ENCODE results near the gene XRRA1. TPM values are rescaled to one million over a fixed set of nuclear protein-coding genes. Genes with fewer than 3 reads are reported as not detected.

Gene XRRA1
- total RNA-seq, 1 experiment from 2014 or later = 10.4 TPM

DNA sequence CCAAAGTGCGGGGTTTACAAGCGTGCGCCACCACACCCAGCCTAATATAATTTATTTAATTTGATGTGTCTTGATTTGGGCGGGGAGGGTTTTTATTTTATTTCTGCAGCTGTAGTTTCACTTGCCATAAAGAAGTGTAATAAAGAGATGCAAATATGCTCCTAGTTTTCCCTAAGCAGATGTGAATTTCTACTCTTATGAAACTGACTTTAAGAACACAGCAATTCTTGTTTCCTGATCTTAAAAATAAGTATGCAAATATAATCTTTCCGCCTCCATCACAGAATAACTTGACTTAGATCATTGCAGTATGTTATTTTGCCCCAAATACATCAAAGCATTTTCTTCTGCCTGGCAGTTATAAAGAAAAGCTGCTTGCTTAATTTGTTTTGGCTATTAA is 4.6 kb upstream of the XRRA1 start (continued):
- TF ChIP-seq, protein P1, sequence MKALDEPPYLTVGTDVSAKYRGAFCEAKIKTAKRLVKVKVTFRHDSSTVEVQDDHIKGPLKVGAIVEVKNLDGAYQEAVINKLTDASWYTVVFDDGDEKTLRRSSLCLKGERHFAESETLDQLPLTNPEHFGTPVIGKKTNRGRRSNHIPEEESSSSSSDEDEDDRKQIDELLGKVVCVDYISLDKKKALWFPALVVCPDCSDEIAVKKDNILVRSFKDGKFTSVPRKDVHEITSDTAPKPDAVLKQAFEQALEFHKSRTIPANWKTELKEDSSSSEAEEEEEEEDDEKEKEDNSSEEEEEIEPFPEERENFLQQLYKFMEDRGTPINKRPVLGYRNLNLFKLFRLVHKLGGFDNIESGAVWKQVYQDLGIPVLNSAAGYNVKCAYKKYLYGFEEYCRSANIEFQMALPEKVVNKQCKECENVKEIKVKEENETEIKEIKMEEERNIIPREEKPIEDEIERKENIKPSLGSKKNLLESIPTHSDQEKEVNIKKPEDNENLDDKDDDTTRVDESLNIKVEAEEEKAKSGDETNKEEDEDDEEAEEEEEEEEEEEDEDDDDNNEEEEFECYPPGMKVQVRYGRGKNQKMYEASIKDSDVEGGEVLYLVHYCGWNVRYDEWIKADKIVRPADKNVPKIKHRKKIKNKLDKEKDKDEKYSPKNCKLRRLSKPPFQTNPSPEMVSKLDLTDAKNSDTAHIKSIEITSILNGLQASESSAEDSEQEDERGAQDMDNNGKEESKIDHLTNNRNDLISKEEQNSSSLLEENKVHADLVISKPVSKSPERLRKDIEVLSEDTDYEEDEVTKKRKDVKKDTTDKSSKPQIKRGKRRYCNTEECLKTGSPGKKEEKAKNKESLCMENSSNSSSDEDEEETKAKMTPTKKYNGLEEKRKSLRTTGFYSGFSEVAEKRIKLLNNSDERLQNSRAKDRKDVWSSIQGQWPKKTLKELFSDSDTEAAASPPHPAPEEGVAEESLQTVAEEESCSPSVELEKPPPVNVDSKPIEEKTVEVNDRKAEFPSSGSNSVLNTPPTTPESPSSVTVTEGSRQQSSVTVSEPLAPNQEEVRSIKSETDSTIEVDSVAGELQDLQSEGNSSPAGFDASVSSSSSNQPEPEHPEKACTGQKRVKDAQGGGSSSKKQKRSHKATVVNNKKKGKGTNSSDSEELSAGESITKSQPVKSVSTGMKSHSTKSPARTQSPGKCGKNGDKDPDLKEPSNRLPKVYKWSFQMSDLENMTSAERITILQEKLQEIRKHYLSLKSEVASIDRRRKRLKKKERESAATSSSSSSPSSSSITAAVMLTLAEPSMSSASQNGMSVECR (CRISPR knock-in tag; IDR thresholded peaks at IDR 0.05; ENCODE audit: borderline replicate concordance) = no peak
- no peak for TF ChIP-seq ZNF396 (CRISPR knock-in tag; IDR thresholded peaks at IDR 0.05; ENCODE audit: borderline replicate concordance)

DNA sequence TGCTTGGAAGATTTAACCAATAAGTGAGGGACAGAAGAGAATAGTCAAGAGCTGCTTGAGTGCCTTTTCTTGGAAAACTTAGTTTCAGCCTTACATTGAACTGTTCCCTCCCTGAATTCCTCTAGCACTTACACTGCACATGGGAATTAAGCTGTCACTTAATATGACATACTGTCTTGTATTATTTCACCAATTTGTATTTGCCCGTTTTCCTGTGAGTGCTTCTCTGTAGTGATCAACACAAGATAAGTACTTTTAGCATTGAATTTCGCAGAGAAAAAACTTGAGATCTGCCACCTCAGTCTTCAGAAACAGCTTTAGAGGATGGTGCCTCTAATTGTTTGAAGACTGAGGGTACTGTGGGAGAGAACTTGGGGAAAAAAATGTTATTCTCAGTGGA is 3.9 kb upstream of the XRRA1 start:
- CTCF ChIA-PET = interaction anchor here (0.5 to 1.7 kb wide), 3 partner anchors 15 to 150 kb away, joined by 3 to 6 read pairs (median 4); no protein-coding TSS in a partner anchor
- no peak overlapping the region for H3K4me3 Mint-ChIP-seq
- TF ChIP-seq FOXK1 (CRISPR knock-in tag; IDR thresholded peaks at IDR 0.05) (no peak), NFATC4 (CRISPR knock-in tag; IDR thresholded peaks at IDR 0.05) (no peak), JUN (CRISPR knock-in tag; IDR thresholded peaks at IDR 0.05) (no peak), GRHL2 (CRISPR knock-in tag; IDR thresholded peaks at IDR 0.05; ENCODE audit: insufficient replicate concordance, severe bottlenecking) (no peak), ZNF121 (CRISPR knock-in tag; IDR thresholded peaks at IDR 0.05) (no peak), IRF2 (CRISPR knock-in tag; IDR thresholded peaks at IDR 0.05; ENCODE audit: borderline replicate concordance, low read depth) (no peak), JAZF1 (CRISPR knock-in tag; IDR thresholded peaks at IDR 0.05) (no peak), FOXP1 (CRISPR knock-in tag; IDR thresholded peaks at IDR 0.05; ENCODE audit: borderline replicate concordance) (no peak), CBFB (CRISPR knock-in tag; IDR thresholded peaks at IDR 0.05; ENCODE audit: low read depth) (no peak), OVOL2 (CRISPR knock-in tag; IDR thresholded peaks at IDR 0.05; ENCODE audit: borderline replicate concordance) (no peak)
- TF ChIP-seq, protein P2, sequence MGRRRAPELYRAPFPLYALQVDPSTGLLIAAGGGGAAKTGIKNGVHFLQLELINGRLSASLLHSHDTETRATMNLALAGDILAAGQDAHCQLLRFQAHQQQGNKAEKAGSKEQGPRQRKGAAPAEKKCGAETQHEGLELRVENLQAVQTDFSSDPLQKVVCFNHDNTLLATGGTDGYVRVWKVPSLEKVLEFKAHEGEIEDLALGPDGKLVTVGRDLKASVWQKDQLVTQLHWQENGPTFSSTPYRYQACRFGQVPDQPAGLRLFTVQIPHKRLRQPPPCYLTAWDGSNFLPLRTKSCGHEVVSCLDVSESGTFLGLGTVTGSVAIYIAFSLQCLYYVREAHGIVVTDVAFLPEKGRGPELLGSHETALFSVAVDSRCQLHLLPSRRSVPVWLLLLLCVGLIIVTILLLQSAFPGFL (CRISPR knock-in tag; IDR thresholded peaks at IDR 0.05; ENCODE audit: borderline replicate concordance) = no peak
- TF ChIP-seq, protein P3, sequence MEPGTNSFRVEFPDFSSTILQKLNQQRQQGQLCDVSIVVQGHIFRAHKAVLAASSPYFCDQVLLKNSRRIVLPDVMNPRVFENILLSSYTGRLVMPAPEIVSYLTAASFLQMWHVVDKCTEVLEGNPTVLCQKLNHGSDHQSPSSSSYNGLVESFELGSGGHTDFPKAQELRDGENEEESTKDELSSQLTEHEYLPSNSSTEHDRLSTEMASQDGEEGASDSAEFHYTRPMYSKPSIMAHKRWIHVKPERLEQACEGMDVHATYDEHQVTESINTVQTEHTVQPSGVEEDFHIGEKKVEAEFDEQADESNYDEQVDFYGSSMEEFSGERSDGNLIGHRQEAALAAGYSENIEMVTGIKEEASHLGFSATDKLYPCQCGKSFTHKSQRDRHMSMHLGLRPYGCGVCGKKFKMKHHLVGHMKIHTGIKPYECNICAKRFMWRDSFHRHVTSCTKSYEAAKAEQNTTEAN (CRISPR knock-in tag; IDR thresholded peaks at IDR 0.05) = no peak
- TF ChIP-seq, protein P4, sequence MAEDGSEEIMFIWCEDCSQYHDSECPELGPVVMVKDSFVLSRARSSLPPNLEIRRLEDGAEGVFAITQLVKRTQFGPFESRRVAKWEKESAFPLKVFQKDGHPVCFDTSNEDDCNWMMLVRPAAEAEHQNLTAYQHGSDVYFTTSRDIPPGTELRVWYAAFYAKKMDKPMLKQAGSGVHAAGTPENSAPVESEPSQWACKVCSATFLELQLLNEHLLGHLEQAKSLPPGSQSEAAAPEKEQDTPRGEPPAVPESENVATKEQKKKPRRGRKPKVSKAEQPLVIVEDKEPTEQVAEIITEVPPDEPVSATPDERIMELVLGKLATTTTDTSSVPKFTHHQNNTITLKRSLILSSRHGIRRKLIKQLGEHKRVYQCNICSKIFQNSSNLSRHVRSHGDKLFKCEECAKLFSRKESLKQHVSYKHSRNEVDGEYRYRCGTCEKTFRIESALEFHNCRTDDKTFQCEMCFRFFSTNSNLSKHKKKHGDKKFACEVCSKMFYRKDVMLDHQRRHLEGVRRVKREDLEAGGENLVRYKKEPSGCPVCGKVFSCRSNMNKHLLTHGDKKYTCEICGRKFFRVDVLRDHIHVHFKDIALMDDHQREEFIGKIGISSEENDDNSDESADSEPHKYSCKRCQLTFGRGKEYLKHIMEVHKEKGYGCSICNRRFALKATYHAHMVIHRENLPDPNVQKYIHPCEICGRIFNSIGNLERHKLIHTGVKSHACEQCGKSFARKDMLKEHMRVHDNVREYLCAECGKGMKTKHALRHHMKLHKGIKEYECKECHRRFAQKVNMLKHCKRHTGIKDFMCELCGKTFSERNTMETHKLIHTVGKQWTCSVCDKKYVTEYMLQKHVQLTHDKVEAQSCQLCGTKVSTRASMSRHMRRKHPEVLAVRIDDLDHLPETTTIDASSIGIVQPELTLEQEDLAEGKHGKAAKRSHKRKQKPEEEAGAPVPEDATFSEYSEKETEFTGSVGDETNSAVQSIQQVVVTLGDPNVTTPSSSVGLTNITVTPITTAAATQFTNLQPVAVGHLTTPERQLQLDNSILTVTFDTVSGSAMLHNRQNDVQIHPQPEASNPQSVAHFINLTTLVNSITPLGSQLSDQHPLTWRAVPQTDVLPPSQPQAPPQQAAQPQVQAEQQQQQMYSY (CRISPR knock-in tag; IDR thresholded peaks at IDR 0.05) = no peak
- TF ChIP-seq, protein P5, sequence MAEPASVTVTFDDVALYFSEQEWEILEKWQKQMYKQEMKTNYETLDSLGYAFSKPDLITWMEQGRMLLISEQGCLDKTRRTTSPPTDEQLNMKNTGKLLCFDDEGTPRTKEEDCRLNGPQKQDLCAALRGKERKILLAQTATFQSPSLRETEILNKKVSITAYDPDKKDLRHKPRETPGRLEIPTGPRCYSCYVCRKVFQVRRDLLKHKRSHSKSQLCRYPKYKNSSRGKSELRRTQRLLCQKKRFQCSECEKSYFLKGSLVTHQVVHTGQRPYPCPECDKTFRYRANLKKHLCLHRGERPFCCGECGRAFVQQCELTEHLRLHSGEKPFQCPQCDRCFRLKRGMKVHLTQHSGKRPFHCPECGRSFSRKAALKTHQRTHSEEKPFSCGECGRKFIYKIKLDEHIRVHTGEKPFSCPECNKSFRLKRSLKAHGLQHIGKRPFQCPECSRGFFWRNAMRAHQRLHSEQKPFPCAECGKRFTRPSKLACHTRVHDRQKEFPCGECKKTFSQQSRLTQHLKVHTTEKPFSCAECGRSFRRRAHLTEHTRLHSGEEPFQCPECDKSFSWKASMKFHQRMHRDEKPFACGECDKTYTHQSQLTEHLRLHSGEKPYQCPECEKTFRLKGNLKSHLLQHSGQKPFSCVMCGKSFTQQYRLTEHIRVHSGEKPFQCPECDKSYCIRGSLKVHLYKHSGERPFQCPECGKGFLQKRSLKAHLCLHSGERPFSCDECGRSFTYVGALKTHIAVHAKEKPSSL (CRISPR knock-in tag; conservative IDR thresholded peaks at IDR 0.05) = no peak
- TF ChIP-seq, protein P6, sequence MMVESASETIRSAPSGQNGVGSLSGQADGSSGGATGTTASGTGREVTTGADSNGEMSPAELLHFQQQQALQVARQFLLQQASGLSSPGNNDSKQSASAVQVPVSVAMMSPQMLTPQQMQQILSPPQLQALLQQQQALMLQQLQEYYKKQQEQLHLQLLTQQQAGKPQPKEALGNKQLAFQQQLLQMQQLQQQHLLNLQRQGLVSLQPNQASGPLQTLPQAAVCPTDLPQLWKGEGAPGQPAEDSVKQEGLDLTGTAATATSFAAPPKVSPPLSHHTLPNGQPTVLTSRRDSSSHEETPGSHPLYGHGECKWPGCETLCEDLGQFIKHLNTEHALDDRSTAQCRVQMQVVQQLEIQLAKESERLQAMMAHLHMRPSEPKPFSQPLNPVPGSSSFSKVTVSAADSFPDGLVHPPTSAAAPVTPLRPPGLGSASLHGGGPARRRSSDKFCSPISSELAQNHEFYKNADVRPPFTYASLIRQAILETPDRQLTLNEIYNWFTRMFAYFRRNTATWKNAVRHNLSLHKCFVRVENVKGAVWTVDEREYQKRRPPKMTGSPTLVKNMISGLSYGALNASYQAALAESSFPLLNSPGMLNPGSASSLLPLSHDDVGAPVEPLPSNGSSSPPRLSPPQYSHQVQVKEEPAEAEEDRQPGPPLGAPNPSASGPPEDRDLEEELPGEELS (CRISPR knock-in tag; IDR thresholded peaks at IDR 0.05) = no peak
- TF ChIP-seq, protein P7, sequence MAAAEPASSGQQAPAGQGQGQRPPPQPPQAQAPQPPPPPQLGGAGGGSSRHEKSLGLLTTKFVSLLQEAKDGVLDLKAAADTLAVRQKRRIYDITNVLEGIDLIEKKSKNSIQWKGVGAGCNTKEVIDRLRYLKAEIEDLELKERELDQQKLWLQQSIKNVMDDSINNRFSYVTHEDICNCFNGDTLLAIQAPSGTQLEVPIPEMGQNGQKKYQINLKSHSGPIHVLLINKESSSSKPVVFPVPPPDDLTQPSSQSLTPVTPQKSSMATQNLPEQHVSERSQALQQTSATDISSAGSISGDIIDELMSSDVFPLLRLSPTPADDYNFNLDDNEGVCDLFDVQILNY (CRISPR knock-in tag; IDR thresholded peaks at IDR 0.05) = no peak

More for the DNA sequence above, 3.9 kb upstream of the XRRA1 start:
- no peak for DNase-seq (ENCODE audit: low spot score)
- H3K4me1 Mint-ChIP-seq = peaks cover 17% of the 10 kb centered on the region
- peaks cover 11% of the 10 kb centered on the region; the same call in 1 of the 2 replicates for H3K36me3 Mint-ChIP-seq
- H3K27me3 Mint-ChIP-seq (ENCODE audit: low read depth) = no peaks in the 10 kb centered on the region
- POLR2A ChIA-PET = no interaction called here
- ATAC-seq = no peak
- no peak overlapping the region for H3K27ac Mint-ChIP-seq
- H3K9me3 Mint-ChIP-seq = no peaks in the 10 kb centered on the region

Data from WTC11 (cell line).